Loucy (cell line): Measurements from ENCODE around the gene MRPL52.

Experiments
- EZH2phosphoT487 ChIP-seq: fragments of 200-600 bp; IDR thresholded peaks from 2 replicates; pipeline ENCODE4 v1.6.1; 2018; ENCODE audit warnings: antibody characterized with exemption, mild to moderate bottlenecking, moderate library complexity, borderline replicate concordance
- TF ChIP-seq, protein P1 (sequence below): fragments of 200-600 bp; sonication (generic); conservative IDR thresholded peaks from 2 replicates; pipeline ENCODE4 v1.5.1; 2014; ENCODE audit warnings: mild to moderate bottlenecking, antibody characterized with exemption, low read length

DNA sequence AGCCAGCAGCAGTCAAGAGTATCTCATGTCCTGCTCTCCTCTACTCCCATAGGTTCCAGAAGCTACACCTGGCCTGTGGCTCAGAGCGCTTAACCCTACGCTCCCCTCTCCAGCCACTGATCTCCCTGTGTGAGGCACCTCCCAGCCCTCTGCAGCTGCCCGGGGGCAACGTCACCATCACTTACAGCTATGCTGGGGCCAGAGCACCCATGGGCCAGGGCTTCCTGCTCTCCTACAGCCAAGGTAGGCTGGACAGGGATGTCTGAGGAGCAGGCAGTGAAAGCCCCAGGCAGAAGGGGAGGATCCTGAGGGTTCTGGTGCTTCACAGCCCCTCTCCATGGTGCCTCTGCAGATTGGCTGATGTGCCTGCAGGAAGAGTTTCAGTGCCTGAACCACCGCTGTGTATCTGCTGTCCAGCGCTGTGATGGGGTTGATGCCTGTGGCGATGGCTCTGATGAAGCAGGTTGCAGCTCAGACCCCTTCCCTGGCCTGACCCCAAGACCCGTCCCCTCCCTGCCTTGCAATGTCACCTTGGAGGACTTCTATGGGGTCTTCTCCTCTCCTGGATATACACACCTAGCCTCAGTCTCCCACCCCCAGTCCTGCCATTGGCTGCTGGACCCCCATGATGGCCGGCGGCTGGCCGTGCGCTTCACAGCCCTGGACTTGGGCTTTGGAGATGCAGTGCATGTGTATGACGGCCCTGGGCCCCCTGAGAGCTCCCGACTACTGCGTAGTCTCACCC is 45.5 kb downstream of the MRPL52 start:
- TF ChIP-seq, protein P1, sequence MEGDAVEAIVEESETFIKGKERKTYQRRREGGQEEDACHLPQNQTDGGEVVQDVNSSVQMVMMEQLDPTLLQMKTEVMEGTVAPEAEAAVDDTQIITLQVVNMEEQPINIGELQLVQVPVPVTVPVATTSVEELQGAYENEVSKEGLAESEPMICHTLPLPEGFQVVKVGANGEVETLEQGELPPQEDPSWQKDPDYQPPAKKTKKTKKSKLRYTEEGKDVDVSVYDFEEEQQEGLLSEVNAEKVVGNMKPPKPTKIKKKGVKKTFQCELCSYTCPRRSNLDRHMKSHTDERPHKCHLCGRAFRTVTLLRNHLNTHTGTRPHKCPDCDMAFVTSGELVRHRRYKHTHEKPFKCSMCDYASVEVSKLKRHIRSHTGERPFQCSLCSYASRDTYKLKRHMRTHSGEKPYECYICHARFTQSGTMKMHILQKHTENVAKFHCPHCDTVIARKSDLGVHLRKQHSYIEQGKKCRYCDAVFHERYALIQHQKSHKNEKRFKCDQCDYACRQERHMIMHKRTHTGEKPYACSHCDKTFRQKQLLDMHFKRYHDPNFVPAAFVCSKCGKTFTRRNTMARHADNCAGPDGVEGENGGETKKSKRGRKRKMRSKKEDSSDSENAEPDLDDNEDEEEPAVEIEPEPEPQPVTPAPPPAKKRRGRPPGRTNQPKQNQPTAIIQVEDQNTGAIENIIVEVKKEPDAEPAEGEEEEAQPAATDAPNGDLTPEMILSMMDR: no peak
- no peak for TF ChIP-seq EZH2phosphoT487
